Measurements from ENCODE around the gene ZNF428.
"Not testable (repeated sequence)": the region's sequence is repeated elsewhere in the genome, so short reads cannot be mapped to it uniquely, and the experiment has no call there.

Gene ZNF428

GRCh38 chr19:43610493-43610892, 8.9 kb downstream of the ZNF428 start:
- Histone ChIP-seq H3K4me3 (ENCODE audit: low read length) (no peak overlapping the region), H3K27ac (ENCODE audit: low read length) (no peak overlapping the region), H3K4me1 (ENCODE audit: insufficient read depth, low read length) (no peaks in the 10 kb centered on the region), H3K9me3 (ENCODE audit: insufficient read depth, low read depth, low read length) (no peaks in the 10 kb centered on the region), H3K9ac (ENCODE audit: low read depth, low read length) (no peak overlapping the region), H3K36me3 (ENCODE audit: insufficient read depth, low read depth, low read length) (peaks cover 30% of the 10 kb centered on the region), H3K27me3 (ENCODE audit: insufficient read depth, low read length) (no peaks in the 10 kb centered on the region)

GRCh38 chr19:43609872-43610271, 9.6 kb downstream of the ZNF428 start:
- Histone ChIP-seq H3K4me3 (ENCODE audit: low read length) (no peak overlapping the region), H3K9ac (ENCODE audit: low read depth, low read length) (no peak overlapping the region), H3K4me1 (ENCODE audit: insufficient read depth, low read length) (no peaks in the 10 kb centered on the region), H3K36me3 (ENCODE audit: insufficient read depth, low read depth, low read length) (peaks cover 30% of the 10 kb centered on the region), H3K27me3 (ENCODE audit: insufficient read depth, low read length) (no peaks in the 10 kb centered on the region), H3K27ac (ENCODE audit: low read length) (no peak overlapping the region), H3K9me3 (ENCODE audit: insufficient read depth, low read depth, low read length) (no peaks in the 10 kb centered on the region)

GRCh38 chr19:43607238-43608205, 11.9 kb downstream of the ZNF428 start:
- Histone ChIP-seq H3K36me3 (ENCODE audit: insufficient read depth, low read depth, low read length) (peaks cover 13% of the 10 kb centered on the region; the same call in 1 of the 2 replicates), H3K4me1 (ENCODE audit: insufficient read depth, low read length) (no peaks in the 10 kb centered on the region), H3K9ac (ENCODE audit: low read depth, low read length) (no peak overlapping the region)

GRCh38 chr19:43606569-43607229, 12.7 kb downstream of the ZNF428 start:
- Histone ChIP-seq H3K36me3 (ENCODE audit: insufficient read depth, low read depth, low read length) (peaks cover 6% of the 10 kb centered on the region; the same call in 1 of the 2 replicates), H3K27ac (ENCODE audit: low read length) (no peak overlapping the region), H3K9ac (ENCODE audit: low read depth, low read length) (no peak overlapping the region), H3K4me3 (ENCODE audit: low read length) (no peak overlapping the region), H3K4me1 (ENCODE audit: insufficient read depth, low read length) (no peaks in the 10 kb centered on the region), H3K9me3 (ENCODE audit: insufficient read depth, low read depth, low read length) (no peaks in the 10 kb centered on the region), H3K27me3 (ENCODE audit: insufficient read depth, low read length) (no peaks in the 10 kb centered on the region)

More at GRCh38 chr19:43607238-43608205, 11.9 kb downstream of the ZNF428 start:
- H3K27ac ChIP-seq (ENCODE audit: low read length) = no peak overlapping the region
- no peaks in the 10 kb centered on the region for H3K9me3 ChIP-seq (ENCODE audit: insufficient read depth, low read depth, low read length)
- H3K4me3 ChIP-seq (ENCODE audit: low read length) = no peak overlapping the region
- no peaks in the 10 kb centered on the region for H3K27me3 ChIP-seq (ENCODE audit: insufficient read depth, low read length)

GRCh38 chr19:43605875-43606568, 13.4 kb downstream of the ZNF428 start:
- Histone ChIP-seq H3K4me3 (ENCODE audit: low read length) (no peak overlapping the region), H3K9me3 (ENCODE audit: insufficient read depth, low read depth, low read length) (no peaks in the 10 kb centered on the region), H3K9ac (ENCODE audit: low read depth, low read length) (no peak overlapping the region), H3K4me1 (ENCODE audit: insufficient read depth, low read length) (no peaks in the 10 kb centered on the region), H3K36me3 (ENCODE audit: insufficient read depth, low read depth, low read length) (peaks cover 11% of the 10 kb centered on the region; the same call in 1 of the 2 replicates), H3K27ac (ENCODE audit: low read length) (no peak overlapping the region), H3K27me3 (ENCODE audit: insufficient read depth, low read length) (no peaks in the 10 kb centered on the region)

GRCh38 chr19:43600326-43600725, 19.1 kb downstream of the ZNF428 start:
- not testable (repeated sequence) for H3K27me3 ChIP-seq (ENCODE audit: insufficient read depth, low read length); H3K4me1 ChIP-seq (ENCODE audit: insufficient read depth, low read length); H3K27ac ChIP-seq (ENCODE audit: low read length); H3K9me3 ChIP-seq (ENCODE audit: insufficient read depth, low read depth, low read length); H3K9ac ChIP-seq (ENCODE audit: low read depth, low read length); H3K4me3 ChIP-seq (ENCODE audit: low read length)
- peaks cover 33% of the 10 kb centered on the region for H3K36me3 ChIP-seq (ENCODE audit: insufficient read depth, low read depth, low read length)

- Histone ChIP-seq H3K9ac (ENCODE audit: low read depth, low read length) (no peak overlapping the region), H3K27ac (ENCODE audit: low read length) (no peak overlapping the region), H3K4me1 (ENCODE audit: insufficient read depth, low read length) (peaks cover 7% of the 10 kb centered on the region; the same call in 1 of the 2 replicates), H3K36me3 (ENCODE audit: insufficient read depth, low read depth, low read length) (peaks cover 33% of the 10 kb centered on the region), H3K27me3 (ENCODE audit: insufficient read depth, low read length) (no peaks in the 10 kb centered on the region), H3K4me3 (ENCODE audit: low read length) (no peak overlapping the region), H3K9me3 (ENCODE audit: insufficient read depth, low read depth, low read length) (no peaks in the 10 kb centered on the region)
Measured at GRCh38 chr19:43599635-43600295, 19.7 kb downstream of the ZNF428 start.

- Histone ChIP-seq H3K27me3 (ENCODE audit: insufficient read depth, low read length) (no peaks in the 10 kb centered on the region), H3K36me3 (ENCODE audit: insufficient read depth, low read depth, low read length) (peaks cover 40% of the 10 kb centered on the region), H3K27ac (ENCODE audit: low read length) (no peak overlapping the region), H3K9ac (ENCODE audit: low read depth, low read length) (no peak overlapping the region), H3K4me3 (ENCODE audit: low read length) (no peak overlapping the region), H3K9me3 (ENCODE audit: insufficient read depth, low read depth, low read length) (no peaks in the 10 kb centered on the region), H3K4me1 (ENCODE audit: insufficient read depth, low read length) (peaks cover 7% of the 10 kb centered on the region; the same call in 1 of the 2 replicates)
Measured at GRCh38 chr19:43598445-43599240, 20.8 kb downstream of the ZNF428 start.

- H3K4me1 ChIP-seq (ENCODE audit: insufficient read depth, low read length) = peaks cover 7% of the 10 kb centered on the region; the same call in 1 of the 2 replicates
- H3K9me3 ChIP-seq (ENCODE audit: insufficient read depth, low read depth, low read length) = no peaks in the 10 kb centered on the region
- H3K27me3 ChIP-seq (ENCODE audit: insufficient read depth, low read length) = no peaks in the 10 kb centered on the region
- H3K36me3 ChIP-seq (ENCODE audit: insufficient read depth, low read depth, low read length) = peaks cover 47% of the 10 kb centered on the region
- peak overlapping the region; percentile 96 for H3K4me3 ChIP-seq (ENCODE audit: low read length)
- H3K27ac ChIP-seq (ENCODE audit: low read length) = no peak overlapping the region
- H3K9ac ChIP-seq (ENCODE audit: low read depth, low read length) = peak overlapping the region; percentile 96
Measured at GRCh38 chr19:43597876-43598275, 21.6 kb downstream of the ZNF428 start.

- Histone ChIP-seq H3K27me3 (ENCODE audit: insufficient read depth, low read length) (no peaks in the 10 kb centered on the region), H3K9ac (ENCODE audit: low read depth, low read length) (peak overlapping the region; percentile 96), H3K36me3 (ENCODE audit: insufficient read depth, low read depth, low read length) (peaks cover 51% of the 10 kb centered on the region), H3K4me1 (ENCODE audit: insufficient read depth, low read length) (peaks cover 7% of the 10 kb centered on the region; the same call in 1 of the 2 replicates), H3K27ac (ENCODE audit: low read length) (peak overlapping the region; percentile 84), H3K9me3 (ENCODE audit: insufficient read depth, low read depth, low read length) (no peaks in the 10 kb centered on the region), H3K4me3 (ENCODE audit: low read length) (peak overlapping the region; percentile 96)
Measured at GRCh38 chr19:43596842-43597461, 22.5 kb downstream of the ZNF428 start.

Data from iPS-20b (cell line).